K562 (cell line): ENCODE results near the gene PPP1R9A. TPM values are rescaled to one million over a fixed set of nuclear protein-coding genes. Genes with fewer than 3 reads are reported as not detected.

ENCODE experiments used
- ATAC-seq: fragments of 200-7000 bp; cut with Tn5 transposase; 3 replicates; pipeline ENCODE4 v1.9.1; 2020; ENCODE audit warnings: moderate library complexity
- BruUV-seq: library from RNA; stranded (reverse); fragments of 400-500 nt; replicated peaks from 2 replicates; lab custom pipeline; 2021; lab: Mats Ljungman, UMichigan
- CTCF ChIA-PET: fragments of 300-600 bp; formaldehyde crosslinking; extraction: SDS; loops from one replicate; lab custom pipeline; 2021; ENCODE audit warnings: low intra/inter-chr PET ratio; lab: Yijun Ruan, JAX
- POLR2A ChIA-PET: fragments of 300-600, 350-650 bp; sonication (Branson Sonifier 250); formaldehyde crosslinking; extraction: SDS; loops from one replicate; lab custom pipeline; 2021; ENCODE audit warnings: antibody characterized with exemption, inconsistent platforms; lab: Yijun Ruan, JAX
- DNase-seq, 4 experiments: peaks; one replicate each; pipeline versions ENCODE4 v3.0.0 to v3.0.0-alpha.2; 2011 to 2018; ENCODE audit warnings: low spot score in 3 of 4, mixed read lengths in 3 of 4; ENCODE audit errors: extremely low read depth in 1 of 4
- FAIRE-seq: peaks from 2 replicates; lab custom pipeline; 2011; peaks lifted over from hg19 to GRCh38; lab: Jason Lieb, UNC
- H2AFZ ChIP-seq: 2 replicates; pipeline ENCODE4 v1.6.0; 2011; ENCODE audit warnings: low read depth, low read length, control low read depth, inconsistent platforms
- H3K27ac ChIP-seq: fragments of 200-600 bp; 3 replicates; pipeline ENCODE4 v1.8.0; 2011; ENCODE audit warnings: low read depth, mild to moderate bottlenecking, control low read depth, inconsistent platforms, low read length, moderate library complexity, mixed read lengths; ENCODE audit errors: extremely low read depth
- H3K27me3 ChIP-seq, 2 experiments: fragments of 300-600 bp in 1 of 2; 2 replicates in 1 of 2; 3 replicates in 1 of 2; pipeline versions ENCODE4 v1.6.0 to v1.8.0; 2011; ENCODE audit warnings: inconsistent platforms in 2 of 2, low read length in 2 of 2, mild to moderate bottlenecking in 1 of 2, mixed read lengths in 1 of 2, moderate library complexity in 1 of 2; ENCODE audit not compliant: control insufficient read depth in 2 of 2, insufficient read depth in 2 of 2
- H3K36me3 ChIP-seq: fragments of 300-600 bp; 3 replicates; pipeline ENCODE4 v1.8.0; 2011; ENCODE audit warnings: mild to moderate bottlenecking, low read length, inconsistent platforms; ENCODE audit not compliant: control insufficient read depth, insufficient read depth
- H3K4me1 ChIP-seq, 2 experiments: fragments of 200-600 bp in 1 of 2; replicated peaks in 1 of 2; 2 replicates in 1 of 2; 3 replicates in 1 of 2; pipeline versions ENCODE4 v1.5.1 to v1.8.0; 2011; ENCODE audit warnings: inconsistent platforms in 2 of 2, low read length in 2 of 2, mild to moderate bottlenecking in 1 of 2, mixed read lengths in 1 of 2, moderate library complexity in 1 of 2; ENCODE audit not compliant: control insufficient read depth in 2 of 2, insufficient read depth in 2 of 2
- H3K4me2 ChIP-seq: 2 replicates; pipeline ENCODE4 v1.6.1; 2011; ENCODE audit warnings: low read length, control low read depth, inconsistent platforms, mixed read lengths; ENCODE audit not compliant: insufficient read depth
- H3K4me3 ChIP-seq: fragments of 200-600 bp; sonication (generic), shearing (Covaris generic); 2 replicates; pipeline ENCODE4 v1.5.1; 2016; ENCODE audit warnings: control low read depth, inconsistent platforms
- H3K79me2 ChIP-seq: fragments of 200-600 bp; 3 replicates; pipeline ENCODE4 v1.8.0; 2011; ENCODE audit warnings: low read length, inconsistent platforms; ENCODE audit not compliant: control insufficient read depth, insufficient read depth
- H3K9ac ChIP-seq, 2 experiments: 2 replicates each; pipeline versions ENCODE4 v1.6.0 to v1.6.1; 2011; ENCODE audit warnings: low read depth in 2 of 2, low read length in 2 of 2, control low read depth in 1 of 2, inconsistent platforms in 1 of 2, mild to moderate bottlenecking in 1 of 2, mixed read lengths in 1 of 2; ENCODE audit not compliant: insufficient read depth in 1 of 2
- H3K9me1 ChIP-seq: one replicate; pipeline ENCODE4 v1.6.0; 2011; ENCODE audit warnings: inconsistent platforms, mild to moderate bottlenecking, low read length, moderate library complexity; ENCODE audit not compliant: control insufficient read depth, insufficient read depth
- H3K9me3 ChIP-seq: replicated peaks from 2 replicates; pipeline ENCODE4 v1.5.1; 2011; ENCODE audit warnings: low read depth, low read length, inconsistent platforms; ENCODE audit not compliant: control insufficient read depth, insufficient read depth
- H4K20me1 ChIP-seq: replicated peaks from 2 replicates; pipeline ENCODE4 v1.6.1; 2011; ENCODE audit warnings: low read length, inconsistent platforms, mixed read lengths; ENCODE audit not compliant: control insufficient read depth, insufficient read depth
- DDX20 ChIP-seq: fragments of 450-650 bp; IDR thresholded peaks from 2 replicates; pipeline ENCODE4 v1.6.1; 2016; ENCODE audit warnings: missing genetic modification characterization, low read depth, mild to moderate bottlenecking, missing compliant biosample characterization, moderate library complexity
- FOXJ2 ChIP-seq: fragments of 200-800 bp; sonication (Bioruptor generic); IDR thresholded peaks from 2 replicates; pipeline ENCODE4 v1.6.1; 2016; ENCODE audit warnings: missing genetic modification characterization, missing compliant biosample characterization
- MTA2 ChIP-seq: fragments of 450-650 bp; IDR thresholded peaks from 2 replicates; pipeline ENCODE4 v1.6.1; 2016; ENCODE audit warnings: low read depth
- NCOR1 ChIP-seq: fragments of 450-650 bp; IDR thresholded peaks from 2 replicates; pipeline ENCODE4 v1.6.1; 2016; ENCODE audit warnings: mild to moderate bottlenecking, moderate library complexity
- SMAD4 ChIP-seq: fragments of 250-450 bp; sonication (Bioruptor Pico); conservative IDR thresholded peaks from 2 replicates; pipeline ENCODE4 v1.8.0; 2021; ENCODE audit warnings: inconsistent platforms, mild to moderate bottlenecking, moderate library complexity
- SRSF7 ChIP-seq: fragments of 200-400 bp; formaldehyde crosslinking; optimal IDR thresholded peaks from 2 replicates; pipeline ENCODE3; 2017; ENCODE audit warnings: mild to moderate bottlenecking, low read depth, low read length
- TBL1XR1 ChIP-seq, 2 experiments: IDR thresholded peaks; 2 replicates each; pipeline ENCODE4 v1.6.1; 2012; ENCODE audit warnings: improper control_type of control experiment in 2 of 2, low read length in 2 of 2, mild to moderate bottlenecking in 1 of 2
- ZFPM2 ChIP-seq: fragments of 250-450 bp; sonication (Bioruptor Pico); IDR thresholded peaks from 2 replicates; pipeline ENCODE4 v1.5.1; 2022; ENCODE audit warnings: mild to moderate bottlenecking
- in situ Hi-C: fragments of 300-500 bp; cut with MboI; formaldehyde crosslinking; loops from 4 replicates; pipeline ENCODE4 v1.15.0; 2018; ENCODE audit warnings: inconsistent platforms, mixed read lengths
- intact Hi-C: fragments of 100-400 bp; cut with micrococcal nuclease; formaldehyde crosslinking; loops from 2 replicates; pipeline ENCODE4 v1.14.2; 2022
- polyA plus RNA-seq, 8 experiments: library from polyadenylated mRNA; depleted of rRNA in 4 of 8; stranded (reverse) in 5 of 8; unstranded in 3 of 8; fragments of >200 nt; fragmentation: Nextera tagmentation in 2 of 8; fragmentation: Illumina TruSeq in 1 of 8; extraction: Ambion mirVana in 2 of 8; extraction: Trizol in 1 of 8; gene quantifications; 2 replicates each; pipeline versions ENCODE4 v1.2.1 to v1.2.3, GENCODE V29; 2011 to 2014; ENCODE audit warnings: inconsistent platforms in 1 of 8, missing spikeins in 1 of 8
- total RNA-seq, 7 experiments: library from RNA; depleted of rRNA in 6 of 7; stranded (reverse); fragments of >200 nt in 6 of 7; fragmentation: Illumina TruSeq in 2 of 7; extraction: Trizol in 2 of 7; gene quantifications; 2 replicates each; pipeline versions ENCODE4 v1.2.1 to v1.2.3, GENCODE V29; 2011 to 2021; ENCODE audit warnings: low replicate concordance in 1 of 7
- TF ChIP-seq, protein P1 (sequence below): IDR thresholded peaks from 3 replicates; pipeline ENCODE4 v1.6.1; 2011; ENCODE audit warnings: borderline replicate concordance, mild to moderate bottlenecking; ENCODE audit not compliant: insufficient read length, insufficient read depth

Gene PPP1R9A
- total and polyA plus RNA-seq, 9 of the 15 experiments (the other 6 are each of a cell fraction or from before 2014, with no cell fraction given), result 0.24 TPM; not detected in 8

DNA sequence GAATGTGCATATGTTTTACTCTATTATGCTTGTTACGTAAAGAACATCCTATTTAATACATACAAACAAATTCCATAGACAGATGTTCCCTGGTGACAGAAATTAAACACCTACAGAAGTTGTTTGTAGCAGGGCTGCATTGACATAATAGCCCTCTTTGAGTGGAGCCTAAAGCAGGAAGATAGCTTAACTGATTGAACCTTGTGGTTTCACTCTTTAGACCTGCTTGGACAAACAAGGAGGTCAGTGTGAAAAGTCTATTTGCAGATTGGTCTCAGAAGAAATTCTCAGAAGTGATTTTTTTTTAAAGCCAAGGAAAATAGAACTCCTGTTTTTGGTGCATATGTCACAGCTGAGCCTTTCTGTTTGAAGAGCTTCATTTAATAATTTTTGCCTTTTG is 121.3 kb downstream of the PPP1R9A start (continued):
- no peak for TF ChIP-seq SMAD4 (CRISPR knock-in tag)
- no peak for TF ChIP-seq TBL1XR1 (IDR thresholded peaks at IDR 0.05; ENCODE audit: low read length in 2 of 2)
- no peak for TF ChIP-seq FOXJ2 (tag)
- TF ChIP-seq MTA2, result no peak
- no peak for TF ChIP-seq ZFPM2 (CRISPR knock-in tag)

DNA sequence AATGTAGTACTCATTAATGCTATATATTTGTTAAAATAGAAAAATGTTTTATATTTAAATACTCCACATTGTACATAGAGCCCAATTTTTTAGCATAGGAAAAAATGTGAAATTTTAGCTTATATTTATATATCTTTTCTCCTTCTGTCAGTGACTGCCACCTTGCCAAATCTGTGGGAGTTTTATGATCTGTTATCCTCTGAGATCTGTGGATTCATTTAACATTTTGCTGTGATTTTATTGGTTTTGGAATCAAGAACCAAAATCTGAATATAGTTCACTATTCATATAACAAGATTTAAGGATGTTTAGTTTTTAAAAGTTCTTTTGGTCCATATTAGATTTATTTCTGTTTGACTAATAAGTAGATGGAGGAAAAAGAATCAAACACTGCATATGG is 127.9 kb downstream of the PPP1R9A start:
- FAIRE-seq, result no peak
- Histone ChIP-seq H3K9me1 (no peaks in the 10 kb centered on the region), H3K36me3 (no peaks in the 10 kb centered on the region), H3K27me3 (no peaks in the 10 kb centered on the region), H3K4me2 (no peak overlapping the region), H4K20me1 (no peaks in the 10 kb centered on the region), H3K9ac (no peak overlapping the region), H3K4me1 (no peaks in the 10 kb centered on the region), H3K9me3 (0 out of 2 replicates have a peak, but pooled peaks cover 4% of the 10 kb centered on the region), H2AFZ (no peak overlapping the region), H3K79me2 (no peaks in the 10 kb centered on the region), H3K4me3 (no peak overlapping the region), H3K27ac (no peak overlapping the region)
- in situ Hi-C loops (no loop called here), intact Hi-C loops (no loop called here)
- ChIA-PET POLR2A (no interaction called here), CTCF (no interaction called here)
- DNase-seq, result no peak
- no TSS peak for BruUV-seq
- TF ChIP-seq DDX20, result no peak
- TF ChIP-seq, protein P1, sequence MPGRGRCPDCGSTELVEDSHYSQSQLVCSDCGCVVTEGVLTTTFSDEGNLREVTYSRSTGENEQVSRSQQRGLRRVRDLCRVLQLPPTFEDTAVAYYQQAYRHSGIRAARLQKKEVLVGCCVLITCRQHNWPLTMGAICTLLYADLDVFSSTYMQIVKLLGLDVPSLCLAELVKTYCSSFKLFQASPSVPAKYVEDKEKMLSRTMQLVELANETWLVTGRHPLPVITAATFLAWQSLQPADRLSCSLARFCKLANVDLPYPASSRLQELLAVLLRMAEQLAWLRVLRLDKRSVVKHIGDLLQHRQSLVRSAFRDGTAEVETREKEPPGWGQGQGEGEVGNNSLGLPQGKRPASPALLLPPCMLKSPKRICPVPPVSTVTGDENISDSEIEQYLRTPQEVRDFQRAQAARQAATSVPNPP, result no peak
- TF ChIP-seq SRSF7, result no peak
- TF ChIP-seq NCOR1, result no peak
- ATAC-seq, result no peak
